SK-N-SH treated with all-trans-retinoic acid at 6 μM for 48 hours (cell line): ENCODE data around the gene RFESD.

Source experiments
- ATAC-seq: fragments of 200-7000 bp; cut with Tn5 transposase; 3 replicates; pipeline ENCODE4 v1.9.1; 2020; ENCODE audit warnings: mild to moderate bottlenecking, moderate library complexity
- ARNTL ChIP-seq: fragments of 450-650 bp; formaldehyde crosslinking; IDR thresholded peaks from 2 replicates; pipeline ENCODE4 v1.5.0; 2020; ENCODE audit warnings: low read depth, mild to moderate bottlenecking, moderate library complexity, borderline replicate concordance
- BACH2 ChIP-seq: fragments of 250-450 bp; sonication (Bioruptor Pico); IDR thresholded peaks from 2 replicates; pipeline ENCODE4 v1.9.0; 2021; ENCODE audit warnings: mild to moderate bottlenecking, borderline replicate concordance
- CSDC2 ChIP-seq: fragments of 250-450 bp; sonication (Bioruptor Pico); IDR thresholded peaks from 2 replicates; pipeline ENCODE4 v1.5.0; 2020; ENCODE audit warnings: mild to moderate bottlenecking, moderate library complexity
- ESRRG ChIP-seq: fragments of 250-450 bp; sonication (Bioruptor Pico); IDR thresholded peaks from 2 replicates; pipeline ENCODE4 v1.6.1; 2021; ENCODE audit warnings: mild to moderate bottlenecking
- GLIS3 ChIP-seq: fragments of 250-450 bp; sonication (Bioruptor Pico); IDR thresholded peaks from 2 replicates; pipeline ENCODE4 v1.5.0; 2020; ENCODE audit warnings: mild to moderate bottlenecking, moderate library complexity
- ISL1 ChIP-seq: fragments of 250-450 bp; sonication (Bioruptor Pico); IDR thresholded peaks from 2 replicates; pipeline ENCODE4 v2.1.2; 2022; ENCODE audit warnings: mild to moderate bottlenecking, moderate library complexity
- OSR1 ChIP-seq: fragments of 250-450 bp; sonication (Bioruptor Pico); IDR thresholded peaks from 2 replicates; pipeline ENCODE4 v1.8.0; 2022; ENCODE audit warnings: moderate library complexity, mild to moderate bottlenecking, inconsistent platforms
- PATZ1 ChIP-seq: fragments of 250-450 bp; sonication (Bioruptor Pico); IDR thresholded peaks from 2 replicates; pipeline ENCODE4 v1.8.0; 2020; ENCODE audit warnings: mild to moderate bottlenecking, moderate library complexity, borderline replicate concordance
- POU6F1 ChIP-seq: fragments of 250-450 bp; sonication (Bioruptor Pico); IDR thresholded peaks from 2 replicates; pipeline ENCODE4 v1.8.0; 2021; ENCODE audit warnings: low read depth, mild to moderate bottlenecking, moderate library complexity, borderline replicate concordance
- RARB ChIP-seq: fragments of 250-450 bp; sonication (Bioruptor Pico); IDR thresholded peaks from 2 replicates; pipeline ENCODE4 v1.8.0; 2021; ENCODE audit warnings: mild to moderate bottlenecking, moderate library complexity
- SNAI2 ChIP-seq: fragments of 250-450 bp; sonication (Bioruptor Pico); IDR thresholded peaks from 2 replicates; pipeline ENCODE4 v1.5.0; 2020; ENCODE audit warnings: mild to moderate bottlenecking, moderate library complexity
- TCF4 ChIP-seq: fragments of 250-450 bp; sonication (Bioruptor Pico); IDR thresholded peaks from 2 replicates; pipeline ENCODE4 v1.8.0; 2021; ENCODE audit warnings: mild to moderate bottlenecking, moderate library complexity, borderline replicate concordance
- TOX ChIP-seq: fragments of 250-450 bp; sonication (Bioruptor Pico); IDR thresholded peaks from 2 replicates; pipeline ENCODE4 v1.8.0; 2021; ENCODE audit warnings: mild to moderate bottlenecking, moderate library complexity, borderline replicate concordance
- ZC3H10 ChIP-seq: fragments of 250-450 bp; sonication (Bioruptor Pico); IDR thresholded peaks from 2 replicates; pipeline ENCODE4 v1.5.1; 2021; ENCODE audit warnings: mild to moderate bottlenecking, moderate library complexity
- ZFP30 ChIP-seq: fragments of 450-650 bp; formaldehyde crosslinking; IDR thresholded peaks from 2 replicates; pipeline ENCODE4 v1.5.0; 2022; ENCODE audit warnings: mild to moderate bottlenecking, moderate library complexity
- ZNF565 ChIP-seq: fragments of 450-650 bp; formaldehyde crosslinking; conservative IDR thresholded peaks from 2 replicates; pipeline ENCODE4 v1.5.0; 2020; ENCODE audit warnings: low read depth, mild to moderate bottlenecking, moderate library complexity
- ZNF70 ChIP-seq: fragments of 450-650 bp; formaldehyde crosslinking; IDR thresholded peaks from 2 replicates; pipeline ENCODE4 v1.5.0; 2020; ENCODE audit warnings: mild to moderate bottlenecking, moderate library complexity
- TF ChIP-seq, protein P1 (sequence below): fragments of 250-450 bp; sonication (Bioruptor Pico); IDR thresholded peaks from 2 replicates; pipeline ENCODE4 v1.5.1; 2021; ENCODE audit warnings: mild to moderate bottlenecking, moderate library complexity
- TF ChIP-seq, protein P2 (sequence below): fragments of 250-450 bp; sonication (Bioruptor Pico); IDR thresholded peaks from 2 replicates; pipeline ENCODE4 v1.5.0; 2020; ENCODE audit warnings: mild to moderate bottlenecking, moderate library complexity
- TF ChIP-seq, protein P3 (sequence below): fragments of 250-450 bp; sonication (Bioruptor Pico); IDR thresholded peaks from 2 replicates; pipeline ENCODE4 v1.5.1; 2020; ENCODE audit warnings: low read depth, mild to moderate bottlenecking, moderate library complexity

RFESD gene

GRCh38 chr5:95672641-95673040, 26.1 kb downstream of the RFESD start:
- TF ChIP-seq, protein P1, sequence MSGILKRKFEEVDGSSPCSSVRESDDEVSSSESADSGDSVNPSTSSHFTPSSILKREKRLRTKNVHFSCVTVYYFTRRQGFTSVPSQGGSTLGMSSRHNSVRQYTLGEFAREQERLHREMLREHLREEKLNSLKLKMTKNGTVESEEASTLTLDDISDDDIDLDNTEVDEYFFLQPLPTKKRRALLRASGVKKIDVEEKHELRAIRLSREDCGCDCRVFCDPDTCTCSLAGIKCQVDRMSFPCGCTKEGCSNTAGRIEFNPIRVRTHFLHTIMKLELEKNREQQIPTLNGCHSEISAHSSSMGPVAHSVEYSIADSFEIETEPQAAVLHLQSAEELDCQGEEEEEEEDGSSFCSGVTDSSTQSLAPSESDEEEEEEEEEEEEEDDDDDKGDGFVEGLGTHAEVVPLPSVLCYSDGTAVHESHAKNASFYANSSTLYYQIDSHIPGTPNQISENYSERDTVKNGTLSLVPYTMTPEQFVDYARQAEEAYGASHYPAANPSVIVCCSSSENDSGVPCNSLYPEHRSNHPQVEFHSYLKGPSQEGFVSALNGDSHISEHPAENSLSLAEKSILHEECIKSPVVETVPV (CRISPR knock-in tag), result no peak
- TF ChIP-seq ESRRG (CRISPR knock-in tag) (no peak), TCF4 (no peak), POU6F1 (CRISPR knock-in tag) (no peak), TOX (CRISPR knock-in tag) (no peak), ISL1 (CRISPR knock-in tag) (no peak), RARB (CRISPR knock-in tag) (no peak)
- TF ChIP-seq, protein P2, sequence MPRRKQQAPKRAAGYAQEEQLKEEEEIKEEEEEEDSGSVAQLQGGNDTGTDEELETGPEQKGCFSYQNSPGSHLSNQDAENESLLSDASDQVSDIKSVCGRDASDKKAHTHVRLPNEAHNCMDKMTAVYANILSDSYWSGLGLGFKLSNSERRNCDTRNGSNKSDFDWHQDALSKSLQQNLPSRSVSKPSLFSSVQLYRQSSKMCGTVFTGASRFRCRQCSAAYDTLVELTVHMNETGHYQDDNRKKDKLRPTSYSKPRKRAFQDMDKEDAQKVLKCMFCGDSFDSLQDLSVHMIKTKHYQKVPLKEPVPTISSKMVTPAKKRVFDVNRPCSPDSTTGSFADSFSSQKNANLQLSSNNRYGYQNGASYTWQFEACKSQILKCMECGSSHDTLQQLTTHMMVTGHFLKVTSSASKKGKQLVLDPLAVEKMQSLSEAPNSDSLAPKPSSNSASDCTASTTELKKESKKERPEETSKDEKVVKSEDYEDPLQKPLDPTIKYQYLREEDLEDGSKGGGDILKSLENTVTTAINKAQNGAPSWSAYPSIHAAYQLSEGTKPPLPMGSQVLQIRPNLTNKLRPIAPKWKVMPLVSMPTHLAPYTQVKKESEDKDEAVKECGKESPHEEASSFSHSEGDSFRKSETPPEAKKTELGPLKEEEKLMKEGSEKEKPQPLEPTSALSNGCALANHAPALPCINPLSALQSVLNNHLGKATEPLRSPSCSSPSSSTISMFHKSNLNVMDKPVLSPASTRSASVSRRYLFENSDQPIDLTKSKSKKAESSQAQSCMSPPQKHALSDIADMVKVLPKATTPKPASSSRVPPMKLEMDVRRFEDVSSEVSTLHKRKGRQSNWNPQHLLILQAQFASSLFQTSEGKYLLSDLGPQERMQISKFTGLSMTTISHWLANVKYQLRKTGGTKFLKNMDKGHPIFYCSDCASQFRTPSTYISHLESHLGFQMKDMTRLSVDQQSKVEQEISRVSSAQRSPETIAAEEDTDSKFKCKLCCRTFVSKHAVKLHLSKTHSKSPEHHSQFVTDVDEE (CRISPR knock-in tag), result no peak
- no peak for ATAC-seq

GRCh38 chr5:95673081-95673480, 26.5 kb downstream of the RFESD start:
- TF ChIP-seq BACH2 (CRISPR knock-in tag), result no peak
- no peak for TF ChIP-seq GLIS3
- TF ChIP-seq ARNTL (CRISPR knock-in tag), result no peak
- TF ChIP-seq ZNF565 (CRISPR knock-in tag), result no peak
- no peak for TF ChIP-seq PATZ1 (CRISPR knock-in tag)
- TF ChIP-seq ZNF70 (CRISPR knock-in tag), result no peak
- TF ChIP-seq SNAI2 (CRISPR knock-in tag), result no peak
- TF ChIP-seq CSDC2 (CRISPR knock-in tag), result no peak
- TF ChIP-seq ZFP30 (CRISPR knock-in tag), result no peak
- TF ChIP-seq OSR1 (CRISPR knock-in tag), result no peak
- TF ChIP-seq, protein P1 (CRISPR knock-in tag), result no peak
- TF ChIP-seq, protein P2 (CRISPR knock-in tag), result no peak
- no peak for TF ChIP-seq TOX (CRISPR knock-in tag)
- no peak for TF ChIP-seq RARB (CRISPR knock-in tag)
- TF ChIP-seq, protein P3, sequence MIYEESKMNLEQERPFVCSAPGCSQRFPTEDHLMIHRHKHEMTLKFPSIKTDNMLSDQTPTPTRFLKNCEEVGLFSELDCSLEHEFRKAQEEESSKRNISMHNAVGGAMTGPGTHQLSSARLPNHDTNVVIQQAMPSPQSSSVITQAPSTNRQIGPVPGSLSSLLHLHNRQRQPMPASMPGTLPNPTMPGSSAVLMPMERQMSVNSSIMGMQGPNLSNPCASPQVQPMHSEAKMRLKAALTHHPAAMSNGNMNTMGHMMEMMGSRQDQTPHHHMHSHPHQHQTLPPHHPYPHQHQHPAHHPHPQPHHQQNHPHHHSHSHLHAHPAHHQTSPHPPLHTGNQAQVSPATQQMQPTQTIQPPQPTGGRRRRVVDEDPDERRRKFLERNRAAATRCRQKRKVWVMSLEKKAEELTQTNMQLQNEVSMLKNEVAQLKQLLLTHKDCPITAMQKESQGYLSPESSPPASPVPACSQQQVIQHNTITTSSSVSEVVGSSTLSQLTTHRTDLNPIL (CRISPR knock-in tag), result no peak
- no peak for TF ChIP-seq ZC3H10 (CRISPR knock-in tag)
- no peak for ATAC-seq
